Stimulated activated CD8-positive, alpha-beta memory T cell treated with anti-CD3 and anti-CD28 coated beads, Interleukin-7, amount 100 ng/mL, for 24 hours (primary cell): Measurements from ENCODE around the gene FPR3.
"Not testable (repeated sequence)": the region's sequence is repeated elsewhere in the genome, so short reads cannot be mapped to it uniquely, and the experiment has no call there.

ENCODE experiments used
- DNase-seq: peaks from one replicate; pipeline ENCODE4 v3.0.0-alpha.2; 2020; ENCODE audit warnings: low read depth

Gene FPR3

DNA sequence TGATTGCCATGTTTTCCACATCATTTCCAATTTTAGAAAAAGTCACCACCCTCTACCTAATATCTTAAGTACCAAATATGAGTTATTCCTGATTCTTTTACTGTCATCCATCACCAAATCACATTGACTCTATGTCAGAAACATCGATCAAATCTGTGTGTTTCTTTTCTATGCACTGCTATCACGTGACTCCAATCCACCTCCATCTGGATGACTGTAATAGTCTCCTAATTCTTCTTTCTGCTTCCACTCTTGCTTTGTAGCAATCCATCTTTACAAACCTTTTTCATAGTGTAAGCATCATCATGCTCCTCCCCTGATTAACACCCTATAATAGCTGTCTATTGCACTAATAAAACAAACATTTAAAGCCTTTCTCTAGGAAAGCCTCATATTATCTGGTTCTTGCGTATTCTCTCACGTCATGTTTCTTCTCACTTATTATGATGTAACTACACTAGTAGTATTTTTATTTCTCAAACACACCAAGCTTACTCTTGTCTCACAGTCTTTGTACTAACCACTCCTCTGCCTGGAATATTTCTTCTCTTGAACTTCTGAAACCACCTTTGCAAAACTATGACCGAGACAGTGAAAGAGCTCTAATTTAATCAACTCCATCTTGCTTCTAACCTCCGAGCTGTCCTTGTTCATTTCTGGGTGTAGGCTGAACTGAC, 10.7 kb upstream of the FPR3 start:
- no peak for DNase-seq

DNA sequence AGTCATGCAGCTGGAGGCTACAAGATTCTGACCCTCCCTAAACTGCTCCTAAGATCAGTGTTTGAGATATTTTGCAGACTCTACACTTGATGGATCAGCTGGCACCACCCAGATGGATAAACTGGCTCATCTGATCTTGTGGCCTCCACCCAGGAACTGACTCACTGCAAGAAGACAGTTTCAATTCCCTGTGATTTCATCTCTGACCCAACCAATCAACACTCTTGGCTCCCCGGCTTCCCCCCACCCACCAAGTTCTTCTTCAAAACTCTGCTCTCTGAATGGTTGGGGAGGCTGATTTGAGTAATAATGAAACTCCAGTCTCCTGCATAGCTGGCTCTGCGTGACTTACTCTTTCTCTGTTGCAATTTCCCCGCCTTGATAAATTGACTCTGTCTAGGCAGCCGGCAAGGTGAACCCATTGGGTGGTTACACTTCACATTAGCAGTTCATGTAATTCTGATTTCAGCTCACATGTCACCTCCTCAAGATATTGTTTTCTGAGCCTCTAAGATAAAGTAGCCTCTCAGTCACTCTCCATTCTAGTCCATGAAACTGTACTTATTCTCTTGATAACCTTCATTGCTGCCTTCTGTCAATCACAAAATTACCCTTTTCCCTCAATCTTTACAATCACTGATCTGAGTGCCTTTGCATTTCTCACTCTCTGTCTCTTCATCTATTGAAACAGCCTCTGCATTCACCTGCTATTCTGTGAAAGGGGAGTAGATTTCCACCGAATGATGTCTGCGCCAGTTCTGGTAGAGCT, 9.9 kb upstream of the FPR3 start:
- no peak for DNase-seq

GRCh38 chr19:51786646-51787494, 8.1 kb upstream of the FPR3 start:
- DNase-seq: no peak

DNA sequence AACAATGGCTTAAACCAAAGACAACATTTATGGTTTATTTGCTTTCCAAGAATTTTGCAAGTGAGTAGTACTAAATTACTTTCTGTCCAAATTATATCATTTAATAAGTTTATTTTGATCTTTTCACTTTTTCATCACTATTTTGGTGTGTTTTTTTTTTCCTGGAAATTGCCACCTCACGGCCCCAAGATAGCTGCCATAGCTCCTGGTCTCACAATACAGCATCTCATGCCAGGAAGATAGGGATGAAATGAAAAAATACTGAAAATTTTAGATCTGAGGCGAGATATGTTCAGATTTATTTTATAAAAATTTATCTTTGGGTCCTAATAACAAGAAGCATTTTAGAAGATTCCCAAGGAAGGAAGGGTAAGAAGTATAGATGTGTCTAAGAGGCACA, 6.9 kb upstream of the FPR3 start:
- no peak for DNase-seq

GRCh38 chr19:51789061-51789795, 5.7 kb upstream of the FPR3 start:
- no peak for DNase-seq

- DNase-seq: no peak
Observed at GRCh38 chr19:51792932-51793331, 2.0 kb upstream of the FPR3 start.

GRCh38 chr19:51793994-51794393, 963 bp upstream of the FPR3 start:
- DNase-seq: no peak

DNA sequence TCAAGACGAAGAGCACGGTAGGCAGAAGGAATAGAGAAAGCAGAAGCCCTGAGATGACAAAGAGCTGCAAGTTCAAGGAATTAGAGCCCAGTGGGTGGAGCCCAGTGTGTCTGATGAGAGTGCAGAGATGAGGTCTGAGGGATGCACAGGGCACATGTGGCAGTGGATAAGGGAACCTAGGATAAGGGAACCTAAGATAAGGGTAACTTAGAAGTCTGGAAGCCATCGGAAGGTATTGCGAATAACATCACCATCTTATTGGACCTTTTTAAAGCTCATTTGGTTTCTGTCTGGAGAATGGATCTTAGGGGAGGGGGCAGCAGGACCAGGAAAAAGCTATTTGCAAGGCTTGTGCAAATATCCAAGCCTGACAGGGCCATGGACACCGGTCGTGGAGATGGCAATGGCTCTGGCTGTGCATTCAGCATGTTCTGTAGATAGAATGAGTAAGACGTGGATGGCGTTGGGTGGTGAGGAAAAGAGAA, 1.3 kb downstream of the FPR3 start:
- DNase-seq: no peak

DNA sequence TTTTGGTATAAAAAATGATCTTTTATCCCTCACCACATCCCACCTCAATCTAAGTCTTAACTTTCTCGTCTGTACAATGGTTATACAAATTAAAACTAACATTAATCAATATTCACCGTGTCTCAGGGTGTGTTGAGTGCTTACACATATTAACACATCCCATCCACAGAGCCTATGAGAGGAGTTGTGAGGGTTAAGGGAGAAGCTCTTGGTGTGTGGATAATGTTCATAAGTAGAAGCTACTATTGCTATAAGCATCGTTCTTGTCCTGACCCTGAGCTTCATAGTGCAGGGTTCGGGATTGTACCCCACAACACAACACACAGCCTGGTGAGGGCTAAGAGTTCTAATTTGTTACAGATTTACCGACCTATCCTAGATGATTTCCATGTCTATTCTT, 2.5 kb downstream of the FPR3 start:
- DNase-seq: no peak

DNA sequence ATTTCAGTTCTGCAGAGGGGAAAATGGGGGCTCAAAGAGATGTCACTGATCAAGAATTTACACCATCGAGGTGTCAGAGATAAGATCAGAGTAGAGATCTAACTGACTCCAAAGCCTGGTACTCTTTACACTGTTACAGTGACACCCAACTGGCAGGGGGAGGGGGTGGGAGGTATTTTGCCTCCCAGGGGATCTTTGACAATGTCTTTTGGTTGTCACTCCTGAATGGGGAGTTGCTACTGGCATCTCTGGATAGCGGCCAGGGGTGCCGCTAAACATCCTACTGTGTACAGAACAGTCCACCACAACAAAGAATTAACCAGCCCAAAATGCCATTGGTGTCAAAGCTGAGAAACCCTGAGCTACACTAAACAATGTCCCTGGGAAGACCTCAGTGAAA, 3.1 kb downstream of the FPR3 start:
- no peak for DNase-seq

DNA sequence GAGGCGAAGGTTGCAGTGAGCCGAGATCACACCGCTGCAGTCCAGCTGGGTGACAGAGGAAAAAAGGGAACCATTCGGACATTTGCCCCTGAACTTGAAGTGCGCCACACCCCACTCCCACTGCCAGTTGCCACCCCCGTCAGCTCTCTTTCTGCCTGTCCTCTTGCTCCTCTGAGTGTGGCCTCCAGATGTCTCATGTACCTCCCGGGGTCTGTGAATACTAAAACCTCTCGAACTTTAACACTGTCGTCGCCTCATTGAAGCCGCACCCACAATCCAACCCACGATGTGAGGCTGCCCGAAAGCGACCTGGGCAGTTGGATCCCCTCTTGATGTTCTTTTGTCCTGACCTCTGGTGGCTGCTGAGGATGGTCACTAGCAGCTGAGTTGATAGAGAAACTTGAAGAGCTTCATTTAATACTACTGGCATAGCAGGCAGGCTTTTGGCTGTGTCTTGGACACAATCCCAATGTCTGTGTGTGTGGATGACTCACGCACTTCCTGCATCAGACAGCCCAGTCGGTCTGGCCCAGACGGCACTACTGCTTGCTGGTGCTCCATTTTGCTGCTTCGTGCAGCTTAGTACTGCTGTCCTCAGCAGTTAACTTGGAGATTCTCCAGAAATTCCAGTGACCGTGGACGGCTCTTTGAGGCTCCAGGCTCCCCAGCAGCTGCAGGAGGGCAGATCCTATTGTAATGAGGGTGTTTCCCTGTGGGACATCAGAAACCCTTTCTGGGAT, 4.2 kb downstream of the FPR3 start:
- DNase-seq: no peak

GRCh38 chr19:51799774-51800472, 5.0 kb downstream of the FPR3 start:
- DNase-seq: no peak

- no peak for DNase-seq
Observed at GRCh38 chr19:51800473-51801244, 5.7 kb downstream of the FPR3 start.

- DNase-seq: no peak
Observed at GRCh38 chr19:51802775-51803174, 7.8 kb downstream of the FPR3 start.

GRCh38 chr19:51803519-51803918, 8.6 kb downstream of the FPR3 start:
- DNase-seq: no peak

- no peak for DNase-seq
Observed at GRCh38 chr19:51803967-51804366, 9.0 kb downstream of the FPR3 start.

DNA sequence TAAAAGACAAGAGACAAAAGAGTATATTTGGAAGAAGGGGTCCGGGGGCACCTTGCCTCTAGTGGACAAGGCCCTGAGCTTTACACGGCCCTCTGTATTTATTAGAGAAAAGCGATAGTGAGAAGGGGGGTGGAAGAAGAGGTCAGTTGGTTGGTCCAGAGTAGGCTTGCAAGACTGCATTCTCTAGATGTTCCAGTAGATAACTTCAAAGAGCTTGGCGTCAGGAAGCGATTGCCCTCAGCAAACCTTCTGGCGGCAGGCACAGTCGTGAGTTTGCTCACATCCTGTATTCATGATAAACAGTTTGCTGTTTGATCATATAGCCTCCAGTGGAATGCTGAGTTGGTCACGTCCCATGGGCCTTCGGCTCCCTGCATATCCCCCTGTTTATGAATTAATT, 9.8 kb downstream of the FPR3 start:
- not testable (repeated sequence) for DNase-seq

GRCh38 chr19:51805396-51805795, 10.4 kb downstream of the FPR3 start:
- not testable (repeated sequence) for DNase-seq

- not testable (repeated sequence) for DNase-seq
Observed at GRCh38 chr19:51806571-51806970, 11.6 kb downstream of the FPR3 start.
